Measurements from ENCODE around the gene ARRB1. TPM values are rescaled to one million over a fixed set of nuclear protein-coding genes. Genes with fewer than 3 reads are reported as not detected.
A peak's percentile ranks its signal among the peaks of the same experiment; 100 is the strongest.

The ARRB1 gene
- polyA plus RNA-seq, 1 experiment: 15.7 TPM

DNA sequence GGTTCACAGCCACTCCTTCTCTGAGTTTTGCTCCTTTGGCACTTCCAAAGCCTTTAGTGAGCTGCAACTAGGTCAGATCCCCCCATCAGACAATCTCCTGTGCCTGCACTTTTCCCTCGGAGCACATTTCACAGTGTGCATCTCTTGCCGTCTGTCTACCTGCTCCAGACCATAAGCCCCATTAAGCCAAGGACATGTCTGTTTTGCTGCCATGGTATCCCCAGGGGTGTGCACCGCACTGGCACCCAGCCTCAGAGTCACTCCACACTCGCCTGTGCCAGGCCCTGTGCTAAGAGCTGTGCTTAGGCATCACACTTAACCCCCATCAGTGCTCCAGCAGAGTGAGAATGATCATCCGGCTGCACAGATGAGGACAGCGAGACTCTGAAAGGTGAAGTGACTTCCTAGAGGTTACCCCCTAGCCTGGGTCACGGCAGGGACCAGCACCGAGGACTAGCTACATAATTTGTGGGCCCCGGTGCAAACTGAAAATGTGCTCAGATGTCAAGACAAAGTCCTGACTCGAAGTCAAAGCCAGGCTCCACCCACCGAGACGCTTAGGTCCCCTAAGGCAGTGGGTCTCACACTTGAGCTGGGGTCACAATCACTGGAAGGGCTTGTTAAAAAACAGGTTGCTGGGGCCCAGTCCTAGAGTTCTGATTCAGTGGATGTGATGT lies 33.9 kb downstream of the ARRB1 start:
- POLR2A ChIA-PET: no interaction called here
- TF ChIP-seq, protein P1, sequence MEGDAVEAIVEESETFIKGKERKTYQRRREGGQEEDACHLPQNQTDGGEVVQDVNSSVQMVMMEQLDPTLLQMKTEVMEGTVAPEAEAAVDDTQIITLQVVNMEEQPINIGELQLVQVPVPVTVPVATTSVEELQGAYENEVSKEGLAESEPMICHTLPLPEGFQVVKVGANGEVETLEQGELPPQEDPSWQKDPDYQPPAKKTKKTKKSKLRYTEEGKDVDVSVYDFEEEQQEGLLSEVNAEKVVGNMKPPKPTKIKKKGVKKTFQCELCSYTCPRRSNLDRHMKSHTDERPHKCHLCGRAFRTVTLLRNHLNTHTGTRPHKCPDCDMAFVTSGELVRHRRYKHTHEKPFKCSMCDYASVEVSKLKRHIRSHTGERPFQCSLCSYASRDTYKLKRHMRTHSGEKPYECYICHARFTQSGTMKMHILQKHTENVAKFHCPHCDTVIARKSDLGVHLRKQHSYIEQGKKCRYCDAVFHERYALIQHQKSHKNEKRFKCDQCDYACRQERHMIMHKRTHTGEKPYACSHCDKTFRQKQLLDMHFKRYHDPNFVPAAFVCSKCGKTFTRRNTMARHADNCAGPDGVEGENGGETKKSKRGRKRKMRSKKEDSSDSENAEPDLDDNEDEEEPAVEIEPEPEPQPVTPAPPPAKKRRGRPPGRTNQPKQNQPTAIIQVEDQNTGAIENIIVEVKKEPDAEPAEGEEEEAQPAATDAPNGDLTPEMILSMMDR (IDR thresholded peaks at IDR 0.05; ENCODE audit: insufficient read depth, low read depth, low read length): no peak
- CTCF ChIA-PET: no interaction called here

DNA sequence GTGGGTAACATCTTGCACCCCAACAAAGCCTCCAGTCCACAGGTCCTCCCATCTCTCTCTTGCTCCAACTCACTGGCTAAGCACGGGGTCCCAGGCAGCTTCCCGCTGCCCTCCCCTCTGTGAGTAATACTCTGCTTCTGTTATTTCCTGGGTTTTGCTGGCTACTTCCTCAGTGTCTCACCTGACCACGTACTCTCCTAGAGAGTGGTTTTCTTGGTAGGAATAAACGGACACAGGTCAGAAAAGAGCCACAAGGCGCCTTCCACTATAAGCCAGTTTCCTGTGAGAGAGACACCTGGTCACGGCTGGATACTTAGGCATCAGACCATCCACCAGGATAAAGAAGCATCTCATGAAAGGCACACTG lies 36.0 kb downstream of the ARRB1 start:
- no peaks in the 10 kb centered on the region for H3K36me3 ChIP-seq (ENCODE audit: control insufficient read depth, insufficient read depth, low read length)
- ChIA-PET POLR2A (no interaction called here), CTCF (interaction anchor here (1.0 to 3.4 kb wide), 2 partner anchors 10 to 35 kb away, joined by 4 to 14 read pairs; no protein-coding TSS in a partner anchor)
- no peak for DNase-seq (ENCODE audit: low read depth)
- H3K4me3 ChIP-seq (ENCODE audit: low read depth, low read length): no peak overlapping the region
- TF ChIP-seq, protein P1 (IDR thresholded peaks at IDR 0.05; ENCODE audit: insufficient read depth, low read depth, low read length): no peak
- H3K27me3 ChIP-seq (ENCODE audit: control insufficient read depth, insufficient read depth, low read length): no peaks in the 10 kb centered on the region

More for the DNA sequence above, 33.9 kb downstream of the ARRB1 start:
- no peak overlapping the region for H3K4me3 ChIP-seq (ENCODE audit: low read depth, low read length)
- DNase-seq (ENCODE audit: low read depth): no peak
- H3K27me3 ChIP-seq (ENCODE audit: control insufficient read depth, insufficient read depth, low read length): no peaks in the 10 kb centered on the region
- H3K36me3 ChIP-seq (ENCODE audit: control insufficient read depth, insufficient read depth, low read length): no peaks in the 10 kb centered on the region

DNA sequence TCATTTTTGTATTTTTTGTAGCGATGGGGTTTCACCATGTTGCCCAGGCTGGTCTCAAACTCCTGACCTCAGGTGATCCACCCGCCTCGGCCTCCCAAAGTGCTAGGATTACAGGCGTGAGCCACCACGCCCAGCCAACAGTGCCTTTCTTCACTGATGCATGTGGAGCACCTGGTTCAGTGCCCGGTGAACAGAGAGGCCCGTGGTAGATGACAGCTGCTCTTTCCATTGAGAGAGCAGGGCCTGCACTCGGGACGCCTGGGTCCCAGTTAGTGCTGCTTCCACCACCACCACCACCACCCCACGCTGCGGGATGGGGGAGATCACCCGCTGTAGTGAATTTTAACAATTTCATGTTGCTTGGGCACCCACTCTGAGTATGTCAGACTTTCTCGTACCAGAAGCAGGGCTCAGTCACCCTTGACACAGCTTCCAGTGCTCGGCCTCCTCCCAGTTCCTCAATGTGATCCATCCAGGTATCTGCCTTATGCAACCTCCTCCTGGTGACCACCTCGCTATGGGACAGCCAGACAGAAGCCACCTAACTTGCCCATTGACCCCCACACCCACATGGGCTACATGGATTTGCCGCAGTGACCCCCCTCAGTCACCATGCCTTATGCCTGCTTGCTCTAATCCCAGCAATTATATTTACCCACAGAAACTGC lies 36.6 kb downstream of the ARRB1 start:
- TF ChIP-seq, protein P1 (IDR thresholded peaks at IDR 0.05; ENCODE audit: insufficient read depth, low read depth, low read length): no peak
- ChIA-PET CTCF (interaction anchor here (1.0 to 3.4 kb wide), 4 partner anchors 11 to 70 kb away, joined by 4 to 14 read pairs (median 5); no protein-coding TSS in a partner anchor), POLR2A (no interaction called here)
- Histone ChIP-seq H3K27me3 (ENCODE audit: control insufficient read depth, insufficient read depth, low read length) (no peaks in the 10 kb centered on the region), H3K36me3 (ENCODE audit: control insufficient read depth, insufficient read depth, low read length) (no peaks in the 10 kb centered on the region), H3K4me3 (ENCODE audit: low read depth, low read length) (no peak overlapping the region)
- no peak for DNase-seq (ENCODE audit: low read depth)

DNA sequence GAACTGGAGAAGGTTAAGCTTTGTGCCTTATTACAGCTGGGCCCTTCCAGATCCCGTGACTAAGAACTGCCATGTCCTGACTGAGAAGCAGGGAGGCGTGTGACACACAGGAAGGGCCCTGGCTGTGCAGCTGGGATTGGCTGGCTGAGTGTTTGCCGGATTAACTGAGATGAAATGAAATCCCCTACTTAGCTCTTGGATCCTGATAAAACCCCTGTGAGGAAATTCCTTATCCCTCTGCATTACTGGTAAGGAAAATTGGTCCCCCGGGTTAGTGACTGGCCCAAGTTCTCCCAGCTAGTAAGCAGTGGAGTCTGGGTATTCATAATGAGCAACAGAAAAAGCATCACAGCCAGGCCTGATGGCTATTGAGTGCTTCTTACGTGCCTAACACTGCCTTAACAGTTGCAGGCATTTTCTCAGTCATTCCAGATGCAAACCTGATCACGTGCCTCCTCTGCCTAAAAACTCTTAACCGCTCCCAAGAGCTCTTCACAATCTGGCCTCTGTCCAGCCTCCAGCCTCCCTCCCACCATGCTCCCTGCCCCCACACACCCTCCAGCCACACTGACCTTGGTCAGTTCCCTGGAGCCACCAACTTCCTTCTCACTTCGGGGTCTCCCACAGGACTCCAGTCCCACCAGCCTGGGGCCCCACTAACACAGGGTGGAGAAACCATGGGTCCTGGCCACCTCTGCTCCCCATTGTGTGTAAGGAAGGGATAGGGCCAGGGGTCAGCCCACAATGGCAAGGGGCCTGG lies 37.8 kb downstream of the ARRB1 start:
- TF ChIP-seq, protein P1 (IDR thresholded peaks at IDR 0.05; ENCODE audit: insufficient read depth, low read depth, low read length): no peak
- H3K27me3 ChIP-seq (ENCODE audit: control insufficient read depth, insufficient read depth, low read length): no peaks in the 10 kb centered on the region
- no peaks in the 10 kb centered on the region for H3K36me3 ChIP-seq (ENCODE audit: control insufficient read depth, insufficient read depth, low read length)
- ChIA-PET POLR2A (no interaction called here), CTCF (interaction anchor here (1.5 to 3.4 kb wide), 4 partner anchors 27 to 74 kb away, joined by 4 to 14 read pairs (median 6); no protein-coding TSS in a partner anchor)
- H3K4me3 ChIP-seq (ENCODE audit: low read depth, low read length): no peak overlapping the region
- peak; percentile 47 for DNase-seq (ENCODE audit: low read depth)

DNA sequence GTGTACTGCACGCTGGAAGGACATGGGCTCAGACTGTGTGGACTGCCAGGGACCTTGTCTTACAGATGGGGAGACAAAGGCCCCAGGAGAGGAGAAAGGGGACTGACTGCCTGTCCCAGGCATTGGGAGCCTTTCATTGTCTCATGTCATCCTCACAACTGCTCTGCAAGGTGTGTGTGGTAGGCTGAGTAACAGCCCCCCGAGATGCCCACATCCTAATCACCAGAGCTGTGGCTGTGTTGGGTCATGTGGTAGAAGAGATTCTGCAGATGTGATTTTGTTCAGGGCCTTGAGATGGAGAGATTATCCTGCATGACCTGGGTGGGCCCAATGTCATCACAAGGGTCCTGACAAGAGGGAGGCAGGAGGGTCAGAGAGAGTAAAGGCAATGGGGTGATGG lies 39.1 kb downstream of the ARRB1 start:
- DNase-seq (ENCODE audit: low read depth): no peak
- ChIA-PET CTCF (interaction anchor here (0.6 to 3.4 kb wide), 2 partner anchors 15 to 32 kb away, joined by 3 to 14 read pairs; no protein-coding TSS in a partner anchor), POLR2A (no interaction called here)
- H3K4me3 ChIP-seq (ENCODE audit: low read depth, low read length): no peak overlapping the region
- TF ChIP-seq, protein P1 (IDR thresholded peaks at IDR 0.05; ENCODE audit: insufficient read depth, low read depth, low read length): no peak
- H3K27me3 ChIP-seq (ENCODE audit: control insufficient read depth, insufficient read depth, low read length): no peaks in the 10 kb centered on the region
- no peaks in the 10 kb centered on the region for H3K36me3 ChIP-seq (ENCODE audit: control insufficient read depth, insufficient read depth, low read length)

All from BJ (cell line).